Hindlimb muscle (tissue), 1 donor: Measurements from ENCODE around the gene DDIT4. TPM values are rescaled to one million over a fixed set of nuclear protein-coding genes. Genes with fewer than 3 reads are reported as not detected.
A peak's percentile ranks its signal among the peaks of the same experiment; 100 is the strongest.

ENCODE experiments used
- DNase-seq: peaks from one replicate; pipeline ENCODE4 v3.0.0-alpha.2; 2013
- polyA plus RNA-seq: library from polyadenylated mRNA; unstranded; fragments of 120-200 nt; gene quantifications from one replicate; pipeline ENCODE4 v1.2.1, GENCODE V29; 2013; ENCODE audit not compliant: insufficient read length

Gene DDIT4
- polyA plus RNA-seq, 1 donor, result 63.5 TPM

- no peak for DNase-seq
Observed at GRCh38 chr10:72318418-72319262, 44.9 kb downstream of the DDIT4 start.

DNA sequence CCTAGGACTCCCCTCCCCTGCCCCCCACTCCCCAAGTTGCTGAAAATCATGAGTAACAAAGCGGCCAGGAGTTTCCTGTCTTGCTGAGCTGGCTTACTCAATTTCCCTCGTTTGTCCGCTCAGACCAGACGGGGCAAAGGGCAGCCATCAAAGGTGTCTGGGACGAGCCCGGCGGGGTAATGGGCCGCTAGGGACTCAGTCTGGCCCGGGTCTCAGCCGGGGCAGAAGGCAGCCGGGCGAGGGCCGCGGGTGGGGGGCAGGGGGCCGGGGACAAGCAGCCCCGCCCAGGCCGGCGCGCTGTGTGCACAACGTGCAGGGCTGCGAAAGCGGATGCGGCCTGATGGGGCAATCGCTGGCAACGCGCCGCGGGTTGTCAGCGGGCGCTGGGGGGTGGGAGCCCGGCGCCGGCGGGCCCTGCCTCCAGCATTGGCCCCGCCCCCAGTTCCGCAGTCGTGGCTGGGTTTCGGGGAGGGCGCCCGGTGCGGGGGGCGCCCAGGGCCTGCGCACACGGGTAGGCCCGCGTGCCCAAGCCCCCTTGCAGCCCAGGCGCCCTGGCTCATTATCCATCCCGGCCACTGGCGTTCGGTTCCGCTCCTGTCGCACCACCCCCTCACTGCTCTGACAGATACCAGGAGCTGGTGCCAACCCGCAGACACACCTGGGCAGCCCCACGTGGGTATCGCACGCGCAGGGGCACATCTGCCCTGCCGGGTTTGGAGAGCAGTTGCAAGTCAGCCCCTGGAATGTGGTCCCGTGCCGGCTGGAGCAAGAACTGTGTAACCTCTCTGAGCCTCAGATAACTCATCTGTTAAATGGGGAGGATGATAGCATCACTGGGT is 45.9 kb downstream of the DDIT4 start:
- DNase-seq, result peak; percentile 89

GRCh38 chr10:72320676-72321247 is 47.0 kb downstream of the DDIT4 start:
- no peak for DNase-seq

DNA sequence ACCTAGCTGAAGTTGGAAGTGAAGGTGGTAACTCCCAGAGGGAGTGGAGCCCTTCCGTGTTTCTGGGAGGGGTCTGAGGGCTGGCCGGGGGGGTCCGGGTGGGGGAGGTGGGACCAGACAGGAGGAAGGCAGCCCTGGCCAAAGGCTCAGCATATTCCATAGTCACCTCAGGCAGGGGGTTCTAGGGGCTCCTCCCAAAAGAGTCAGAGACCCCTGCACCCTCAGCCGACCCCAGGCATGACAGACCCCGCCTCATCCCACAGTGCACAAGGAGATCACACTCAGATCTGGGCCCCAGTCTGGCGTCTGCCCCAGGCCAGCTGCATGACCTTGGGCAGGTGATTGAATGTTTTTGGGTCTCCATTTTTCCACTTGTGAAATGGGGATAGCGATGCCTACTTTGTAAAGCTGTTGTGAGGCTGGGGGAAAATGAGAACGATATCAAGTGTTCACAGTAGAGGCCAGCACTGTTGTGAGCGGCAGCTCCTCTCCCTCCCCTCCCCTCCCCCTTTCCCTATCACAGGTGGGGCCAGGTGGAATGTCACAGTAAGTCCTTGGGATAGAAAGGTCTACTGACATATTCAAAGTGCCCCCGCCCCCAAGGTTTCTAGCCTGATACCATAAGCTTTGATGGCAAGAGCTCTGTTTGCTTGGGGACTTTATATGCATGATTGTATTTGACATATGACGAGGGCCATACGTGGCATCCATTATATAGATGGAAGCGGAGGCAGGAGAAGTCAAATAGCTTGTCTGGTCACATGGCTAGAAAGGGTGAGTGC is 47.7 kb downstream of the DDIT4 start:
- DNase-seq, result no peak

- DNase-seq, result no peak
Observed at GRCh38 chr10:72322030-72322279, 48.2 kb downstream of the DDIT4 start.

DNA sequence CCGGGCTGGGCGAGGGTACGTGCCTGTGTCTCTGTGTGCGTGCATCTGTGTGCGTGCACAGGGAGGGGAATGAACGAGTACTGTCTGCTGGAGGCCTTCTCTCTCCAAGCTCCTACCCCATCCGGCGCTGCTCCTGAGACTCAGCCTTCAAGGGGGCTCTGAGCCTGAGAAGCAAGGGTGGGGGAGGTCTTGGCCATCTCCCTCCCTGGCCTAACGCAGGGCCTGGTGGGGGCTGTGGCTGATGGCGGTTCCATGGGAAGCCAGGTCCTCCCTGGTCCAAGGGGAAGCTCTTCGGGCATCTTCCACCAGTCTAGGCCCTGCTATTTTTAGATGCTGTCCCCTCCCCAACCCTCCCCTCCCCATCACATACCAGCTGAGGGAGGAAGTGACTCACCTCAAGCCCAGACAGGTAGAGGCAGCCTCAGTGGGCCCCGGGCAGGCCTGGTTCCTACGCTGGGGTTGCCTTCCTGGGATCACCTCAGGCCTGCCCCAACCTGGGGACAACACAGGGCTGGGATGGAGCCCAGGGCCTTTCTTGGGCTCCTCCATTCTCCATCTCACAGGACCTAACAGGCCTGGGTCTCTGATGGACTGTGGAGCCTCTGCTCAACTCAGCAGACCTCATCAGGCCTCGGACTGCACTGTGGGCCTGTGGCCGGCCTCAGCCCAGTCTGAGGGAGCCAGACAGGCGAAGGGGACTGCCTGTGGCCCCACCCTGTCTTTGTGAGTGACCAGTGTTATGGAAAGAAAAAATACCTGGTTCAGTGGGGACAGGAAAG is 48.7 kb downstream of the DDIT4 start:
- no peak for DNase-seq

GRCh38 chr10:72323108-72323749 is 49.5 kb downstream of the DDIT4 start:
- no peak for DNase-seq

- no peak for DNase-seq
Observed at GRCh38 chr10:72323771-72324191, 50.1 kb downstream of the DDIT4 start.

Other genes with a start within 250 kb of the DDIT4 start
- gene SPOCK2, start 185.4 kb upstream of the DDIT4 start, polyA plus RNA-seq, result 3.6 TPM
- gene ANAPC16, start 57.9 kb upstream of the DDIT4 start, polyA plus RNA-seq, result 122 TPM
- gene ASCC1, start 57.6 kb upstream of the DDIT4 start, polyA plus RNA-seq, result 22.8 TPM
- 24.3 TPM for gene DNAJB12, start 81.0 kb downstream of the DDIT4 start, polyA plus RNA-seq